ENCODE data around the gene CCL15. TPM values are rescaled to one million over a fixed set of nuclear protein-coding genes. Genes with fewer than 3 reads are reported as not detected.
"Not testable (repeated sequence)": the region's sequence is repeated elsewhere in the genome, so short reads cannot be mapped to it uniquely, and the experiment has no call there.

CCL15 gene
- total RNA-seq, 2 donors from 2014 or later = 1.0 TPM; not detected in 1

DNA sequence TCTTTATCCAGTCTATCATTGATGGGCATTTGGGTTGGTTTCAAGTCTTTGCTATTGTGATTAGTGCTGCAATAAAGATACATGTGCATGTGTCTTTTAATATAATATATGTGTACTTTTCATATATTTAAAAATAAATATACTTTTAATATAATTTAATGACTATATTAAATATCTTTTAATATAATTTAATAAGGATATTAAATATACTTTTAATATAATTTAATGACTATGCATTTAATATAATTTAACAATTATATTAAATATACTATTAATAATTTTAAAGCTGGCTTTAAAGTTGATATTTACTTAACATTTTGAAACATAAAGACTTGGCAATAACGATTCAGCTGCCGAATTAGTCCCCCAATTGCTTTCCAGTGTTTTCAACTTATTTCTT, 15.2 kb upstream of the CCL15 start:
- Histone ChIP-seq H3K4me1 (no peaks in the 10 kb centered on the region), H3K27me3 (no peaks in the 10 kb centered on the region), H3K27ac (no peak overlapping the region), H3K36me3 (replicated peaks in 1 of 2; ENCODE audit: insufficient read depth in 1 of 2, low read depth in 2 of 2) (no peaks in the 10 kb centered on the region), H3K9me3 (no peaks in the 10 kb centered on the region), H3K4me3 (no peak overlapping the region)
- DNase-seq = no peak
- ATAC-seq = no peak
- no peak for TF ChIP-seq POLR2A (IDR thresholded peaks at IDR 0.05)
- TF ChIP-seq, protein P1, sequence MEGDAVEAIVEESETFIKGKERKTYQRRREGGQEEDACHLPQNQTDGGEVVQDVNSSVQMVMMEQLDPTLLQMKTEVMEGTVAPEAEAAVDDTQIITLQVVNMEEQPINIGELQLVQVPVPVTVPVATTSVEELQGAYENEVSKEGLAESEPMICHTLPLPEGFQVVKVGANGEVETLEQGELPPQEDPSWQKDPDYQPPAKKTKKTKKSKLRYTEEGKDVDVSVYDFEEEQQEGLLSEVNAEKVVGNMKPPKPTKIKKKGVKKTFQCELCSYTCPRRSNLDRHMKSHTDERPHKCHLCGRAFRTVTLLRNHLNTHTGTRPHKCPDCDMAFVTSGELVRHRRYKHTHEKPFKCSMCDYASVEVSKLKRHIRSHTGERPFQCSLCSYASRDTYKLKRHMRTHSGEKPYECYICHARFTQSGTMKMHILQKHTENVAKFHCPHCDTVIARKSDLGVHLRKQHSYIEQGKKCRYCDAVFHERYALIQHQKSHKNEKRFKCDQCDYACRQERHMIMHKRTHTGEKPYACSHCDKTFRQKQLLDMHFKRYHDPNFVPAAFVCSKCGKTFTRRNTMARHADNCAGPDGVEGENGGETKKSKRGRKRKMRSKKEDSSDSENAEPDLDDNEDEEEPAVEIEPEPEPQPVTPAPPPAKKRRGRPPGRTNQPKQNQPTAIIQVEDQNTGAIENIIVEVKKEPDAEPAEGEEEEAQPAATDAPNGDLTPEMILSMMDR (IDR thresholded peaks at IDR 0.05) = no peak
- intact Hi-C loops (cut with DNase I) = no loop called here
- 85 to 86% methylated on average over 2 of the region's 2 CpGs for WGBS, 2 donors

DNA sequence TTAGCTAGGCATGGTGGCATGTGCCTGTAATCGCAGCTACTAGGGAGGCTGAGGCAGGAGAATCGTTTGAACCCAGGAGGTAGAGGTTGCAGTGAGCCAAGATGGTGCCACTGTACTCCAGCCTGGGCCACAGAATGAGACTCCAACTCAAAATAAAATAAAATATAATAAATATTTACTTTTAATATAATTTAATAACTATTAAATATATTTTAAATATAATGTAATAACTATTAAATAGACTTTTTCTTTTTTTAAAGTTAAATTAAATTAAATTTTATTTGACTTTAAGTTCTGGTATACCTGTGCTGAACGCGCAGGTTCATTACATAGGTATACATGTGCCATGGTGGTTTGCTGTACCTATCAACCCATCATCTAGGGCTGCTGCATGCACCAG, 14.5 kb upstream of the CCL15 start:
- ATAC-seq; intact Hi-C loops (cut with DNase I); H3K27me3 ChIP-seq; DNase-seq; H3K9me3 ChIP-seq; H3K4me3 ChIP-seq; H3K36me3 ChIP-seq (replicated peaks in 1 of 2; ENCODE audit: insufficient read depth in 1 of 2, low read depth in 2 of 2); H3K27ac ChIP-seq; H3K4me1 ChIP-seq: not testable (repeated sequence)
- 85 to 86% methylated on average over 4 of the region's 4 CpGs for WGBS, 2 donors

DNA sequence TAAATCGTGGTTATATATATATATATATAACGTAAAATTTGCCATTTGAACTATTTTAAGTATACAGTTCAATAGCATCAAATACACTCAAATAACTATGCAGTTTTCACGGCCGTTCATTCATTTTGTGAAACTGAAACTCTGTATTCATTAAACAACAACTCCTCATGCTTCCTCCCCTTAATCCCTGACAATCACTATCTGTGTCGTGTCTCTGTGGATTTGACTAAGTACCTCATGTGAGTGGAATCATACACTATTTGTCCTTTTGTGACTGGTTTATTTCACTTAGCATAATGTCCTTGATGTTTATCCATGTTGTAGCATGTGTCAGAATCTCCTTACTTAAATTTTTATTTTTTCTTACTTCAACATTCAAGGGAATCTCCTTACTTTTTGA, 13.6 kb upstream of the CCL15 start:
- H3K4me1 ChIP-seq = no peaks in the 10 kb centered on the region
- no peaks in the 10 kb centered on the region for H3K27me3 ChIP-seq
- no peak overlapping the region for H3K4me3 ChIP-seq
- ATAC-seq (no peak), DNase-seq (no peak)
- no peaks in the 10 kb centered on the region for H3K36me3 ChIP-seq (replicated peaks in 1 of 2; ENCODE audit: insufficient read depth in 1 of 2, low read depth in 2 of 2)
- intact Hi-C loops (cut with DNase I) = no loop called here
- TF ChIP-seq, protein P1 (IDR thresholded peaks at IDR 0.05) = no peak
- no peak for TF ChIP-seq POLR2A (IDR thresholded peaks at IDR 0.05)
- 59 to 71% methylated on average over 5 of the region's 5 CpGs for WGBS, 2 donors
- H3K27ac ChIP-seq = no peak overlapping the region
- no peaks in the 10 kb centered on the region for H3K9me3 ChIP-seq

DNA sequence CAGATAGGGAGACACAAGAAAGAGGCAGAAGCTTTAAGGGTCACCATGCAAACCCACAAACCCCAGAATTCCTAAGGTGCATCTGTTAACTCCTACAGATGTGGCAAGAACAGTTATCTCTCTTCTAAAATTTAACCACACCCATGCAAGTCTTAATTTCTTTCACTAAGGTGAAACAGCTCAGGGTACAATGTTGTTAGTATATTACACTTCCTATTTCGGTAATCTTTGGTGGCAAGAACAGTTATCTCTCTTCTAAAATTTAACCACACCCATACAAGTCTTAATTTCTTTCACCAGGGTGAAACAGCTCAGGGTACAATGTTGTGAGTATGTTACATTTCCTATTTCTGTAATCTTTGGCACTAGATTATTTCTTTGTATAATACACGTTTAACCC, 9.8 kb upstream of the CCL15 start:
- intact Hi-C loops (cut with DNase I) = no loop called here
- no peak overlapping the region for H3K4me3 ChIP-seq
- H3K27me3 ChIP-seq = no peaks in the 10 kb centered on the region
- WGBS, 2 donors = 53 to 64% methylated on average over 2 of the region's 2 CpGs
- TF ChIP-seq POLR2A (IDR thresholded peaks at IDR 0.05) = no peak
- TF ChIP-seq, protein P1 (IDR thresholded peaks at IDR 0.05) = no peak
- H3K9me3 ChIP-seq = no peaks in the 10 kb centered on the region
- no peaks in the 10 kb centered on the region for H3K4me1 ChIP-seq
- no peaks in the 10 kb centered on the region for H3K36me3 ChIP-seq (replicated peaks in 1 of 2; ENCODE audit: insufficient read depth in 1 of 2, low read depth in 2 of 2)
- no peak overlapping the region for H3K27ac ChIP-seq
- DNase-seq (no peak), ATAC-seq (no peak)

DNA sequence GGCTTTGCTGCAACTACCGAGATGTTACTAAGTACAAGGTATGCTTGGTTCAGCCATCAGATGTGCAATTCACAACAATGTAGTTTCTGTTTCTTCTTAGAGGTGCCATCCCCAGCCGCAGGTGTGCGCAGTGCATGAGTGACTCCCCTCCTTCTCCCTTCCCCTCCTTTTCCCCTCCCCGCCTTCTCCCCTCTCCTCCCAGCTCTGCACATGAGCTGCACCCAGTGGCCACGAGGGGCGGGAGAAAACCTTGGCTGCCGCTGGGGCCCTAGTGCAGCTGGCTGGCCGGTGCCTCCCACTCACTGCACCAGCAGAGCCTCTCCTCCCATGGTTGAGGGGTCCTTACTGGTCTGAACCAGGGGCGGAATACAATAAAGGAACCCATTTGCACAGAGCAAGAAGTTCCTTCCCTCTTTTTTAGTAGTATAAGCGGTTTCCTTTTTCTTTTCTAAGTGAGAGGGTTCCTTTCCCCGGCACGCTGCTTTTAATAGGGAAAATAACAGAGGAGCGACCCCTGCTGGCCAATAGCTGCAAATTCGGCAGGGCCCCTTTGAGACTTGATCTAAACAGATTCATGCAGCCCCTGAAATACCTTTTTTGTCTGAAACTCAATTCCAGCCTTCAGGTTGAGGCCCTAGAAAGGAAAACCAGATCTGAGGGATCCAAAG, 7.8 kb upstream of the CCL15 start:
- TF ChIP-seq, protein P1 (IDR thresholded peaks at IDR 0.05) = no peak
- TF ChIP-seq POLR2A (IDR thresholded peaks at IDR 0.05) = no peak
- no peaks in the 10 kb centered on the region for H3K9me3 ChIP-seq
- intact Hi-C loops (cut with DNase I) = no loop called here
- ATAC-seq = no peak
- no peaks in the 10 kb centered on the region for H3K36me3 ChIP-seq (replicated peaks in 1 of 2; ENCODE audit: insufficient read depth in 1 of 2, low read depth in 2 of 2)
- no peak for DNase-seq
- no peaks in the 10 kb centered on the region for H3K27me3 ChIP-seq
- no peak overlapping the region for H3K27ac ChIP-seq
- 78 to 83% methylated on average over 14 of the region's 14 CpGs for WGBS, 2 donors
- no peaks in the 10 kb centered on the region for H3K4me1 ChIP-seq
- H3K4me3 ChIP-seq = no peak overlapping the region

Data from body of pancreas (tissue), 4 donors.